GM12891 (cell line): ENCODE data around the gene A4GALT.

Source experiments
- PAX5 ChIP-seq: IDR thresholded peaks from 2 replicates; pipeline ENCODE4 v1.6.1; 2011; ENCODE audit warnings: low read length, moderate library complexity, mild to moderate bottlenecking; ENCODE audit not compliant: insufficient read depth, severe bottlenecking
- POLR2A ChIP-seq: IDR thresholded peaks from 2 replicates; pipeline ENCODE4 v1.6.1; 2011; ENCODE audit warnings: low read depth, low read length, control low read depth
- POLR2AphosphoS5 ChIP-seq: IDR thresholded peaks from 2 replicates; pipeline ENCODE4 v1.6.1; 2011; ENCODE audit warnings: low read depth, low read length, control low read depth
- POU2F2 ChIP-seq: IDR thresholded peaks from 2 replicates; pipeline ENCODE4 v1.6.1; 2011; ENCODE audit warnings: low read depth, mild to moderate bottlenecking, control low read depth, low read length, moderate library complexity
- SPI1 ChIP-seq: IDR thresholded peaks from 2 replicates; pipeline ENCODE4 v1.6.1; 2011; ENCODE audit warnings: low read depth, low read length, control low read depth
- TAF1 ChIP-seq: IDR thresholded peaks from 2 replicates; pipeline ENCODE4 v1.6.1; 2011; ENCODE audit warnings: low read depth, low read length, control low read depth

GRCh38 chr22:42642806-42643633 is 77.7 kb downstream of the A4GALT start:
- TF ChIP-seq SPI1 (no peak), POLR2A (no peak), TAF1 (no peak), POLR2AphosphoS5 (no peak), POU2F2 (no peak), PAX5 (no peak)
